Neutrophil (primary cell): Measurements from ENCODE around the gene DLEC1.
A peak's percentile ranks its signal among the peaks of the same experiment; 100 is the strongest.

Source experiments
- H3K27ac ChIP-seq: fragments of 200-600 bp; sonication (generic); 2 replicates; pipeline ENCODE4 v1.5.1; 2016; ENCODE audit warnings: mild to moderate bottlenecking, moderate library complexity
- H3K27me3 ChIP-seq: fragments of 200-600 bp; sonication (generic); 2 replicates; pipeline ENCODE4 v1.6.0; 2016; ENCODE audit warnings: mild to moderate bottlenecking
- H3K36me3 ChIP-seq: fragments of 200-600 bp; sonication (generic); 2 replicates; pipeline ENCODE4 v1.5.1; 2017
- H3K4me1 ChIP-seq, 2 experiments: fragments of 200-600 bp in 1 of 2; sonication (generic) in 1 of 2; 1 replicate in 1 of 2; 2 replicates in 1 of 2; pipeline versions ENCODE4 v1.5.1 to v1.6.1; 2013 to 2016; ENCODE audit warnings: low read depth in 1 of 2, low read length in 1 of 2, mild to moderate bottlenecking in 1 of 2, moderate library complexity in 1 of 2; ENCODE audit not compliant: control insufficient read depth in 1 of 2, insufficient read depth in 1 of 2
- H3K4me3 ChIP-seq, 2 experiments: fragments of 200-600 bp in 1 of 2; sonication (generic) in 1 of 2; 1 replicate in 1 of 2; 2 replicates in 1 of 2; pipeline ENCODE4 v1.5.1; 2013 to 2016; ENCODE audit warnings: low read depth in 1 of 2, low read length in 1 of 2, mild to moderate bottlenecking in 1 of 2, moderate library complexity in 1 of 2
- H3K9me3 ChIP-seq: fragments of 200-600 bp; sonication (generic); 2 replicates; pipeline ENCODE4 v1.5.1; 2016
- CTCF ChIP-seq: fragments of 200-600 bp; sonication (generic); IDR thresholded peaks from 2 replicates; pipeline ENCODE4 v1.5.1; 2016; ENCODE audit warnings: antibody characterized with exemption

DLEC1 gene

GRCh38 chr3:38154033-38154494, 115.1 kb downstream of the DLEC1 start:
- H3K9me3 ChIP-seq: no peaks in the 10 kb centered on the region
- H3K4me1 ChIP-seq: peaks cover 60 to 65% of the 10 kb centered on the region in 2 experiments
- no peak for TF ChIP-seq CTCF
- H3K27ac ChIP-seq: peak overlapping the region; percentile 97
- no peaks in the 10 kb centered on the region for H3K36me3 ChIP-seq
- H3K4me3 ChIP-seq: peak overlapping the region in 1 of 2 experiments; percentile 15
- no peaks in the 10 kb centered on the region for H3K27me3 ChIP-seq

- Histone ChIP-seq H3K27me3 (no peaks in the 10 kb centered on the region), H3K27ac (peak overlapping the region; percentile 97), H3K4me3 (peak overlapping the region in 1 of 2 experiments; percentile 15), H3K36me3 (no peaks in the 10 kb centered on the region), H3K9me3 (no peaks in the 10 kb centered on the region), H3K4me1 (peaks cover 54 to 58% of the 10 kb centered on the region in 2 experiments)
- no peak for TF ChIP-seq CTCF
Measured at GRCh38 chr3:38154625-38155255, 115.7 kb downstream of the DLEC1 start.

GRCh38 chr3:38155825-38156224, 116.8 kb downstream of the DLEC1 start:
- Histone ChIP-seq H3K9me3 (no peaks in the 10 kb centered on the region), H3K27me3 (no peaks in the 10 kb centered on the region), H3K36me3 (no peaks in the 10 kb centered on the region), H3K4me3 (no peak overlapping the region), H3K27ac (no peak overlapping the region), H3K4me1 (peaks cover 43 to 47% of the 10 kb centered on the region in 2 experiments)
- no peak for TF ChIP-seq CTCF

- peaks cover 30 to 35% of the 10 kb centered on the region in 2 experiments for H3K4me1 ChIP-seq
- H3K27me3 ChIP-seq: no peaks in the 10 kb centered on the region
- no peaks in the 10 kb centered on the region for H3K9me3 ChIP-seq
- no peak for TF ChIP-seq CTCF
- H3K27ac ChIP-seq: no peak overlapping the region
- no peak overlapping the region for H3K4me3 ChIP-seq
- H3K36me3 ChIP-seq: no peaks in the 10 kb centered on the region
Measured at GRCh38 chr3:38157117-38157516, 118.1 kb downstream of the DLEC1 start.

GRCh38 chr3:38157595-38157994, 118.6 kb downstream of the DLEC1 start:
- H3K27ac ChIP-seq: no peak overlapping the region
- TF ChIP-seq CTCF: no peak
- peaks cover 25 to 30% of the 10 kb centered on the region in 2 experiments for H3K4me1 ChIP-seq
- H3K9me3 ChIP-seq: no peaks in the 10 kb centered on the region
- no peak overlapping the region for H3K4me3 ChIP-seq
- no peaks in the 10 kb centered on the region for H3K27me3 ChIP-seq
- no peaks in the 10 kb centered on the region for H3K36me3 ChIP-seq
